K562 (cell line): Measurements from ENCODE around the gene ARAP1. TPM values are rescaled to one million over a fixed set of nuclear protein-coding genes. Genes with fewer than 3 reads are reported as not detected.

Source experiments
- ARNT ChIP-seq, 2 experiments: fragments of 450-650 bp; IDR thresholded peaks; 2 replicates each; pipeline ENCODE4 v1.6.1; 2016; ENCODE audit warnings: mild to moderate bottlenecking in 1 of 2
- CREM ChIP-seq: IDR thresholded peaks from 2 replicates; pipeline ENCODE4 v1.6.1; 2014; ENCODE audit warnings: antibody characterized with exemption, low read depth
- EHMT2 ChIP-seq: fragments of 450-650 bp; IDR thresholded peaks from 2 replicates; pipeline ENCODE4 v1.6.1; 2018; ENCODE audit warnings: antibody characterized with exemption
- ELF1 ChIP-seq: fragments of 200-800 bp; sonication (Bioruptor generic); IDR thresholded peaks from 2 replicates; pipeline ENCODE4 v1.6.1; 2016; ENCODE audit warnings: missing genetic modification characterization, missing compliant biosample characterization
- FOXK2 ChIP-seq, 2 experiments: fragments of 450-650 bp; IDR thresholded peaks in 1 of 2; conservative IDR thresholded peaks in 1 of 2; 2 replicates each; pipeline ENCODE4 v1.6.1; 2016; ENCODE audit warnings: low read depth in 2 of 2, mild to moderate bottlenecking in 1 of 2
- GABPB1 ChIP-seq: sonication (generic); formaldehyde crosslinking; IDR thresholded peaks from 2 replicates; pipeline ENCODE4 v1.8.0; 2022; ENCODE audit warnings: mild to moderate bottlenecking, missing genetic modification reagents
- GATA2 ChIP-seq: sonication (generic); formaldehyde crosslinking; IDR thresholded peaks from 2 replicates; pipeline ENCODE4 v1.4.0; 2020; ENCODE audit warnings: mild to moderate bottlenecking, missing genetic modification reagents
- GTF2F1 ChIP-seq: IDR thresholded peaks from 2 replicates; pipeline ENCODE4 v1.6.1; 2011; ENCODE audit warnings: low read depth, low read length, improper control_type of control experiment
- HES1 ChIP-seq: fragments of 450-650 bp; IDR thresholded peaks from 2 replicates; pipeline ENCODE4 v1.6.1; 2016; ENCODE audit warnings: low read depth, mild to moderate bottlenecking, moderate library complexity
- MYC ChIP-seq, 2 experiments: fragments of 250-450 bp in 1 of 2; sonication (Bioruptor Pico) in 1 of 2; IDR thresholded peaks; 2 replicates each; pipeline versions ENCODE4 v1.5.1 to v1.6.1; 2012 to 2021; ENCODE audit warnings: low read depth in 2 of 2, borderline replicate concordance in 1 of 2, improper control_type of control experiment in 1 of 2, low read length in 1 of 2, mild to moderate bottlenecking in 1 of 2, moderate library complexity in 1 of 2
- NKRF ChIP-seq: fragments of 450-650 bp; IDR thresholded peaks from 2 replicates; pipeline ENCODE4 v1.6.1; 2016; ENCODE audit warnings: borderline replicate concordance
- POLR2H ChIP-seq: IDR thresholded peaks from 2 replicates; pipeline ENCODE4 v1.6.1; 2016; ENCODE audit warnings: missing genetic modification characterization, low read depth, mild to moderate bottlenecking, control low read depth, missing compliant biosample characterization, moderate library complexity
- SP1 ChIP-seq: sonication (generic); formaldehyde crosslinking; IDR thresholded peaks from 2 replicates; pipeline ENCODE4 v1.8.1; 2022; ENCODE audit warnings: mild to moderate bottlenecking, missing genetic modification reagents
- TEAD1 ChIP-seq, 2 experiments: fragments of 450-650 bp in 1 of 2; sonication (generic) in 1 of 2; formaldehyde crosslinking; IDR thresholded peaks; 2 replicates each; pipeline versions ENCODE4 v1.4.0 to v1.8.0; 2020 to 2022; ENCODE audit warnings: mild to moderate bottlenecking in 2 of 2, missing genetic modification reagents in 1 of 2
- TRIM24 ChIP-seq, 2 experiments: fragments of 450-650 bp; IDR thresholded peaks; 2 replicates each; pipeline ENCODE4 v1.6.1; 2016
- TRIM28 ChIP-seq: fragments of 450-650 bp; IDR thresholded peaks from 2 replicates; pipeline ENCODE4 v1.6.1; 2017
- ZBTB8A ChIP-seq: fragments of 450-650 bp; IDR thresholded peaks from 2 replicates; pipeline ENCODE4 v1.6.1; 2018; ENCODE audit warnings: mild to moderate bottlenecking, moderate library complexity; ENCODE audit not compliant: partially characterized antibody
- ZNF740 ChIP-seq, 3 experiments: fragments of 200-800 bp in 1 of 3; sonication (Bioruptor generic) in 1 of 3; sonication (generic) in 1 of 3; formaldehyde crosslinking in 1 of 3; IDR thresholded peaks; 2 replicates each; pipeline versions ENCODE4 v1.6.1 to v1.8.0; 2016 to 2022; ENCODE audit warnings: mild to moderate bottlenecking in 2 of 3, missing compliant biosample characterization in 2 of 3, missing genetic modification characterization in 2 of 3, missing genetic modification reagents in 1 of 3
- polyA plus RNA-seq, 8 experiments: library from polyadenylated mRNA; depleted of rRNA in 4 of 8; stranded (reverse) in 5 of 8; unstranded in 3 of 8; fragments of >200 nt; fragmentation: Nextera tagmentation in 2 of 8; fragmentation: Illumina TruSeq in 1 of 8; extraction: Ambion mirVana in 2 of 8; extraction: Trizol in 1 of 8; gene quantifications; 2 replicates each; pipeline versions ENCODE4 v1.2.1 to v1.2.3, GENCODE V29; 2011 to 2014; ENCODE audit warnings: inconsistent platforms in 1 of 8, missing spikeins in 1 of 8
- total RNA-seq, 7 experiments: library from RNA; depleted of rRNA in 6 of 7; stranded (reverse); fragments of >200 nt in 6 of 7; fragmentation: Illumina TruSeq in 2 of 7; extraction: Trizol in 2 of 7; gene quantifications; 2 replicates each; pipeline versions ENCODE4 v1.2.1 to v1.2.3, GENCODE V29; 2011 to 2021; ENCODE audit warnings: low replicate concordance in 1 of 7
- TF ChIP-seq, protein P1 (sequence below): fragments of 450-650 bp; formaldehyde crosslinking; conservative IDR thresholded peaks from 2 replicates; pipeline ENCODE4 v1.4.0; 2022; ENCODE audit warnings: mild to moderate bottlenecking, missing genetic modification characterization

ARAP1 gene
- total and polyA plus RNA-seq, 9 of the 15 experiments (the other 6 are each of a cell fraction or from before 2014, with no cell fraction given): 0.23 to 67.0 (median 24.6) TPM

DNA sequence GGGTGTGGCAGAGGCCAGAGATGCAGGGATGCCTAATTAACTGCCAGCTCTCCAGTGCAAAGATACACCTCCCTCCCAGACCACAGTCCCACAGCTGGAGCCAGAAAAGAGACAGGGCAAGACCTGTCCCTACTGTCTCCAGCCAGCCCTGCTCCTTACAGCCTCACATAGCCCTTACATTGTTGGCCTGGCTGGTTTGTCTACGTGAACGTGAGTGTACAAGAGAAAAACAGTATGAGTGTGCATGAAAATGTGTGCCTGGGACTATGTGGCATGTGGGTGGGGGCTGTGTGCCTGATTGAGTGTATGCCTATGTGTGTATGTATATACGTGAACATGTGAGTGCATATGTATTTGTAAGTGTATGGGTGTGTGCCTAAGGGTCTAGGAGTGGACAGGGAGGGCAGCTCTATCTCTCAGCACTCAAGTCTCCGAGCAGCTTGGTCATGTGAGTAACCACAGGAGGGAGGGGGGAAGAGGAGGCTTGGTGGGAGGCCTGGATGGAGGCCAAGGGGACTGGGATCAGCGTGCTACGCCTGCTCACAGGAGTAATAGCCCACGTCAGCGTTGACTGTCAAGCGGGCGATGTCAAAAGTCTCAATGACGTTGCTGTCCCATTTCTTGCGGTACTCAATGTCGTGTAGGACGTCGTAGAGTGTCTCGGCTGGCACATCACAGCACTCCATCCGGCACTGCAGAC, 6.6 kb upstream of the ARAP1 start (continued):
- TF ChIP-seq MYC (IDR thresholded peaks at IDR 0.05; ENCODE audit: low read depth, low read length) (peak; percentile 42; the same call in 1 of the 2 replicates), MYC (CRISPR knock-in tag; IDR thresholded peaks at IDR 0.05; ENCODE audit: borderline replicate concordance, low read depth) (no peak; the same call in 1 of the 2 replicates), SP1 (peak; percentile 52; the same call in 1 of the 2 replicates), GATA2 (peak; percentile 49; the same call in 1 of the 2 replicates), ZBTB8A (no peak), HES1 (no peak), EHMT2 (0 out of 2 replicates have a peak, but pooled peaks have one; percentile 10), TEAD1 (CRISPR knock-in tag; IDR thresholded peaks at IDR 0.05) (peak in 1 of 2 experiments; percentile 74; a peak in 1 of 4 replicates), POLR2H (no peak), GABPB1 (CRISPR knock-in tag) (peak; percentile 20), TRIM28 (no peak), CREM (peak; percentile 98), TRIM24 (IDR thresholded peaks at IDR 0.05) (0 out of 4 replicates have a peak, but pooled peaks of 1 of the 2 experiments have one; percentile 9), GTF2F1 (no peak), ELF1 (tag) (no peak), ZNF740 (CRISPR knock-in tag; IDR thresholded peaks at IDR 0.05) (0 out of 2 replicates have a peak, but pooled peaks have one; percentile 4), ZNF740 (tag; IDR thresholded peaks at IDR 0.05) (no peak), FOXK2 (conservative IDR thresholded peaks at IDR 0.05 in 1 of 2, IDR thresholded peaks at IDR 0.05 in 1 of 2; ENCODE audit: low read depth in 2 of 2) (peak in 1 of 2 experiments; percentile 43; a peak in 1 of 4 replicates), NKRF (no peak), ARNT (IDR thresholded peaks at IDR 0.05) (peak in 1 of 2 experiments; percentile 52; a peak in 1 of 4 replicates)
- TF ChIP-seq, protein P1, sequence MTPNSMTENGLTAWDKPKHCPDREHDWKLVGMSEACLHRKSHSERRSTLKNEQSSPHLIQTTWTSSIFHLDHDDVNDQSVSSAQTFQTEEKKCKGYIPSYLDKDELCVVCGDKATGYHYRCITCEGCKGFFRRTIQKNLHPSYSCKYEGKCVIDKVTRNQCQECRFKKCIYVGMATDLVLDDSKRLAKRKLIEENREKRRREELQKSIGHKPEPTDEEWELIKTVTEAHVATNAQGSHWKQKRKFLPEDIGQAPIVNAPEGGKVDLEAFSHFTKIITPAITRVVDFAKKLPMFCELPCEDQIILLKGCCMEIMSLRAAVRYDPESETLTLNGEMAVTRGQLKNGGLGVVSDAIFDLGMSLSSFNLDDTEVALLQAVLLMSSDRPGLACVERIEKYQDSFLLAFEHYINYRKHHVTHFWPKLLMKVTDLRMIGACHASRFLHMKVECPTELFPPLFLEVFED: 0 out of 2 replicates have a peak, but pooled peaks have one; percentile 55
